Measurements from ENCODE around the gene SMIM29. TPM values are rescaled to one million over a fixed set of nuclear protein-coding genes. Genes with fewer than 3 reads are reported as not detected.
A peak's percentile ranks its signal among the peaks of the same experiment; 100 is the strongest.

Gene SMIM29
- total RNA-seq, 2 experiments from 2014 or later = 22.0 to 23.9 TPM

DNA sequence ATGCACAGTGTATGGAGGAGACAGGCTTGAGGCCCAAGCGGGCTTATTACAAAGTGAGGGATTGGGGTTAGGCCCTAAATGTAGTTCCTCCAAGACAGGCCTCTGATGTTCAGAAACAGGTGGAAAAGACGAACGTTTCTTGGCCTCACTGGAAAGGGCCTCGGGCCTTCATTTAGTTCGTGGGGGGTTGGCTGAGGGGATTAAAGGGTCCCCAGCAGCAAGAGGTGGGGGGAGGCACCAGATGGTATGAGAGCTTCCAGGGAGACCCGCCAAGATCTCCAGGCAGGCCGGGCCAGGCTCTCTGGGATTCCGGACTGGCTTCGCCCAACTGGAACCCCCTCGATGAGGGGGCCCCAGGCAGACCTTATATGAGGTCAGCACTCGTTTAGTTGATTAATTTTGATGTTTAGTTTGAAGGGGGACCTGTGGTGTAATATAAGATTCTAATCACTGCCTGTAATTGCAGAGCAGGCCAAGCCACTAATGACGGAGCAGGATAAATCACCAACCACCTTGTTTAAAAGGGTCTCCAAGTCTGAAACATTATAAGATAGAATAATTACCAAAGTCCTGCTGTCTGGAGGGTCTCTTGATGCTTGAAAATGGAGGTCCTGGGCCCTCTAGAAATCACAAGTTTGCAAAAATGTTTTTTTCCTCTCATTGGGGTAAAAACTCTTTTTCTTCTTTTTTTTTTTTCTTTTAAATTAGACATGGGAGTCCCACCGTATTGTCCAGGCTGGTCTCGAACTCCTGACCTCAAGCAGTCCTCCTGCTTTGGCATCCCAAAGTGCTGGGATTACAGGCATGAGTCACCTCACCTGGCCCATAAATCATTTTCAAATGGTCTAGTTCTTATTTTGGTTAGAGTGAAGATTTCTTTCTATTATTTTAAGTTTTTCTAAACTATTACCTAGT, 10.0 kb downstream of the SMIM29 start:
- ChIA-PET CTCF (no interaction called here), POLR2A (no interaction called here)
- no peak for ATAC-seq (ENCODE audit: poor library complexity)
- H3K27me3 Mint-ChIP-seq = no peaks in the 10 kb centered on the region
- H3K9me3 ChIP-seq (ENCODE audit: control insufficient read depth in 1 of 2, insufficient read depth in 1 of 2, low read length in 2 of 2) = no peaks in the 10 kb centered on the region
- intact Hi-C loops (cut with DNase I, micrococcal nuclease) = loop anchor here (1.0 to 10.0 kb wide), 8 partner anchors 9 to 1267 kb away; partner anchors contain the start of genes SMIM29 (in 1 of the 2) and SNRPC (in 1 of the 2)
- peaks cover 62% of the 10 kb centered on the region for H3K4me1 ChIP-seq (ENCODE audit: insufficient read depth, low read length)
- TF ChIP-seq, protein P1, sequence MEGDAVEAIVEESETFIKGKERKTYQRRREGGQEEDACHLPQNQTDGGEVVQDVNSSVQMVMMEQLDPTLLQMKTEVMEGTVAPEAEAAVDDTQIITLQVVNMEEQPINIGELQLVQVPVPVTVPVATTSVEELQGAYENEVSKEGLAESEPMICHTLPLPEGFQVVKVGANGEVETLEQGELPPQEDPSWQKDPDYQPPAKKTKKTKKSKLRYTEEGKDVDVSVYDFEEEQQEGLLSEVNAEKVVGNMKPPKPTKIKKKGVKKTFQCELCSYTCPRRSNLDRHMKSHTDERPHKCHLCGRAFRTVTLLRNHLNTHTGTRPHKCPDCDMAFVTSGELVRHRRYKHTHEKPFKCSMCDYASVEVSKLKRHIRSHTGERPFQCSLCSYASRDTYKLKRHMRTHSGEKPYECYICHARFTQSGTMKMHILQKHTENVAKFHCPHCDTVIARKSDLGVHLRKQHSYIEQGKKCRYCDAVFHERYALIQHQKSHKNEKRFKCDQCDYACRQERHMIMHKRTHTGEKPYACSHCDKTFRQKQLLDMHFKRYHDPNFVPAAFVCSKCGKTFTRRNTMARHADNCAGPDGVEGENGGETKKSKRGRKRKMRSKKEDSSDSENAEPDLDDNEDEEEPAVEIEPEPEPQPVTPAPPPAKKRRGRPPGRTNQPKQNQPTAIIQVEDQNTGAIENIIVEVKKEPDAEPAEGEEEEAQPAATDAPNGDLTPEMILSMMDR (IDR thresholded peaks at IDR 0.05) = no peak
- H3K4me1 Mint-ChIP-seq (ENCODE audit: low read depth) = peaks cover 53% of the 10 kb centered on the region
- H3K27ac Mint-ChIP-seq = peak overlapping the region; percentile 95
- peak overlapping the region; percentile 18 to 95 for H3K27ac ChIP-seq (ENCODE audit: low read depth in 1 of 2, low read length in 2 of 2)
- peak overlapping the region; percentile 79 for H3K4me3 ChIP-seq (ENCODE audit: low read length)
- peaks cover 34% of the 10 kb centered on the region for H3K36me3 ChIP-seq (ENCODE audit: insufficient read depth, low read length)
- H3K4me3 Mint-ChIP-seq = peak overlapping the region; percentile 94
- peak in 1 of 14 experiments; percentile 29 for DNase-seq
- no peaks in the 10 kb centered on the region for H3K9me3 Mint-ChIP-seq
- H3K27me3 ChIP-seq (ENCODE audit: control insufficient read depth in 1 of 2, insufficient read depth in 2 of 2, low read length in 2 of 2) = no peaks in the 10 kb centered on the region
- peaks cover 55% of the 10 kb centered on the region for H3K36me3 Mint-ChIP-seq (ENCODE audit: low read depth)

DNA sequence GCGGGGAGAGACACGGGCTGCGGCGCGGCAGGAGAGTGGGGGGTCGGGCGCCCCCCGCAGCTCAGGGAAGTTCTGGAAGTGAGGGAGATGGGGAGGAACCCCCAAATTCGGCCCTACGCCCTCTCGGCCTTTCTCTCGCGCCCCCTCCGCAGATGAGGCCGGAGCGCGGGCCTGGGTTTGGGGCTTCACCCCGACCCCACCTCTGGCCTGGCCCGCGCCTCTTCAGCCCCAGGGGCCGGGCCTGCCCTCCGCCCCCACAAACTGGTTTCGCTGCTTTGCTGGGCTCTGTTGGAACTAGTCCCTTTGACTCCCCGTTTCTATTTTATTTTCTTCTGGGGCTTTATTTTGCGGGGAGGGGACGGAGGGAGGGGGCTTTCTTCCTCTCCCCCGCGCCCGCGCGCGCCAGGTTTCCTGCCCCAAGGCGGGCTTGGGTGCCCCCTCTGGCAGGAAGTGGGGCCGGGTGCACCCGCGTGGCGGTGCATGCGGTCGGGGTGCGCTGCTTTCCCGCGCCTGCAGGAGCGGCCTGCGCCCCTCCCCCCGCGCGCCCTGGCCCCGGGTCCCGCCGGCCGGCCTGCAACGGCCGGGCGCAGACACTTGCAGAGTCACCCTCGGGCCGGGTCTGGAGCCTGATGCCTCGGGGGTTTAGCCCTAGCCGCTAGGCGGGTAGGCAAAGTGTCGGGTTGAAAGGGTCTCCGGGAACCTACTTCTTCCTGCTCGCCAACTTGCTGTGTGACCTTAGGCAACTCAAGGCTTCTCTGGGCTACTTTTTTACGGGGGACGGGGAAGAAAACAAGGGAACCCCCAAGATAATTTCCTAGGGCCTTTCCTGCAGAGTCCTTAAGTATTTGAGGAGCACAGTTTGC, 10.9 kb downstream of the SMIM29 start:
- peak; percentile 22 for ATAC-seq (ENCODE audit: poor library complexity)
- H3K27ac Mint-ChIP-seq = peak overlapping the region; percentile 95
- TF ChIP-seq, protein P1 (IDR thresholded peaks at IDR 0.05) = peak; percentile 22
- DNase-seq = peak; percentile 48 to 87 (median 70)
- H3K9me3 Mint-ChIP-seq = no peaks in the 10 kb centered on the region
- H3K4me1 Mint-ChIP-seq (ENCODE audit: low read depth) = peaks cover 47% of the 10 kb centered on the region
- peak overlapping the region; percentile 94 for H3K4me3 Mint-ChIP-seq
- H3K4me1 ChIP-seq (ENCODE audit: insufficient read depth, low read length) = peaks cover 53% of the 10 kb centered on the region
- H3K27me3 Mint-ChIP-seq = no peaks in the 10 kb centered on the region
- no peaks in the 10 kb centered on the region for H3K9me3 ChIP-seq (ENCODE audit: control insufficient read depth in 1 of 2, insufficient read depth in 1 of 2, low read length in 2 of 2)
- no peaks in the 10 kb centered on the region for H3K27me3 ChIP-seq (ENCODE audit: control insufficient read depth in 1 of 2, insufficient read depth in 2 of 2, low read length in 2 of 2)
- peaks cover 46% of the 10 kb centered on the region for H3K36me3 Mint-ChIP-seq (ENCODE audit: low read depth)
- H3K27ac ChIP-seq (ENCODE audit: low read depth in 1 of 2, low read length in 2 of 2) = peak overlapping the region; percentile 58 to 95
- H3K36me3 ChIP-seq (ENCODE audit: insufficient read depth, low read length) = peaks cover 26% of the 10 kb centered on the region
- POLR2A ChIA-PET = interaction anchor here (1.1 to 2.6 kb wide), 12 partner anchors 10 to 650 kb away, joined by 3 to 98 read pairs (median 10); partner anchors contain the start of genes NUDT3, RPS10, SMIM29 and TAF11
- peak overlapping the region; percentile 79 for H3K4me3 ChIP-seq (ENCODE audit: low read length)
- intact Hi-C loops (cut with DNase I, micrococcal nuclease) = loop anchor here (1.0 to 10.0 kb wide), 8 partner anchors 10 to 1266 kb away; partner anchors contain the start of genes SMIM29 (in 1 of the 2) and SNRPC (in 1 of the 2)
- CTCF ChIA-PET = interaction anchor here (1.7 to 1.9 kb wide), 4 partner anchors 11 to 177 kb away, joined by 5 to 12 read pairs (median 10); partner anchors contain the start of gene SMIM29

DNA sequence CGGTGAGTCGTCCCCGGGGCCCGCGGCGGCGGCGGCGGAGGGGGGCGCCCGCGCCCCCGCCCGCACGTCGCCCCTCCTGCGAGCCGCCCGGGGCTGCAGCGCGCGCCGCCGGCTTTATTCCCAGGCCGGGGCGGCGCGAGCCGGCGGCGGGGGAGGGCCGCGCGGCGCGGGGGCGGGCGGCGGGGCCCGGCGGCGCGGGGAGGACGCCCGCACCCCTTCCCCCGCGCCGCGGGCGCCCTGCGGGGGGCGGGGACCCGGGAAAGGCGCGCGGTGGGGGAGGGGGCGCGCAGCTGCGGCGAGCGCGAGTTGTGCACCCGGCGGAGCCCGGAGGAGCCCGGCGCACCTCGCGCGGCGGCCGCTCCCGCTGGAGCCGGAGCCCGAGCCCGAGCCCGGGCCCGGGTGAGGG, 11.5 kb downstream of the SMIM29 start:
- peak in 8 of 14 experiments; percentile 20 to 75 (median 51) for DNase-seq
- H3K36me3 Mint-ChIP-seq (ENCODE audit: low read depth) = peaks cover 40% of the 10 kb centered on the region
- no peaks in the 10 kb centered on the region for H3K27me3 ChIP-seq (ENCODE audit: control insufficient read depth in 1 of 2, insufficient read depth in 2 of 2, low read length in 2 of 2)
- no peak overlapping the region for H3K4me3 Mint-ChIP-seq
- POLR2A ChIA-PET = interaction anchor here (0.7 to 2.6 kb wide), 31 partner anchors 10 to 1393 kb away, joined by 3 to 98 read pairs (median 4); partner anchors contain the start of genes BAK1, BLTP3A, NUDT3 and RPS10
- CTCF ChIA-PET = interaction anchor here (1.7 to 1.9 kb wide), 4 partner anchors 11 to 178 kb away, joined by 5 to 12 read pairs (median 10); partner anchors contain the start of gene SMIM29
- H3K9me3 Mint-ChIP-seq = no peaks in the 10 kb centered on the region
- intact Hi-C loops (cut with DNase I, micrococcal nuclease) = loop anchor here in 1 of 2 experiments (5.0 to 10.0 kb wide), 4 partner anchors 290 to 1265 kb away; partner anchors contain the start of gene SNRPC
- peaks cover 19% of the 10 kb centered on the region for H3K36me3 ChIP-seq (ENCODE audit: insufficient read depth, low read length)
- H3K27me3 Mint-ChIP-seq = no peaks in the 10 kb centered on the region
- peak overlapping the region; percentile 90 for H3K4me3 ChIP-seq (ENCODE audit: low read length)
- no peaks in the 10 kb centered on the region for H3K9me3 ChIP-seq (ENCODE audit: control insufficient read depth in 1 of 2, insufficient read depth in 1 of 2, low read length in 2 of 2)
- ATAC-seq (ENCODE audit: poor library complexity) = peak; percentile 7
- H3K27ac ChIP-seq (ENCODE audit: low read depth in 1 of 2, low read length in 2 of 2) = peak overlapping the region in 1 of 2 donors; percentile 99
- peaks cover 40% of the 10 kb centered on the region for H3K4me1 Mint-ChIP-seq (ENCODE audit: low read depth)
- H3K4me1 ChIP-seq (ENCODE audit: insufficient read depth, low read length) = peaks cover 46% of the 10 kb centered on the region
- TF ChIP-seq, protein P1 (IDR thresholded peaks at IDR 0.05) = no peak
- H3K27ac Mint-ChIP-seq = peak overlapping the region; percentile 99

All from CD4-positive, alpha-beta T cell (primary cell).